ENCODE results near the gene TNS1. TPM values are rescaled to one million over a fixed set of nuclear protein-coding genes. Genes with fewer than 3 reads are reported as not detected.

The TNS1 gene
- total and polyA plus RNA-seq, 8 donors, result 139 to 327 (median 159) TPM

DNA sequence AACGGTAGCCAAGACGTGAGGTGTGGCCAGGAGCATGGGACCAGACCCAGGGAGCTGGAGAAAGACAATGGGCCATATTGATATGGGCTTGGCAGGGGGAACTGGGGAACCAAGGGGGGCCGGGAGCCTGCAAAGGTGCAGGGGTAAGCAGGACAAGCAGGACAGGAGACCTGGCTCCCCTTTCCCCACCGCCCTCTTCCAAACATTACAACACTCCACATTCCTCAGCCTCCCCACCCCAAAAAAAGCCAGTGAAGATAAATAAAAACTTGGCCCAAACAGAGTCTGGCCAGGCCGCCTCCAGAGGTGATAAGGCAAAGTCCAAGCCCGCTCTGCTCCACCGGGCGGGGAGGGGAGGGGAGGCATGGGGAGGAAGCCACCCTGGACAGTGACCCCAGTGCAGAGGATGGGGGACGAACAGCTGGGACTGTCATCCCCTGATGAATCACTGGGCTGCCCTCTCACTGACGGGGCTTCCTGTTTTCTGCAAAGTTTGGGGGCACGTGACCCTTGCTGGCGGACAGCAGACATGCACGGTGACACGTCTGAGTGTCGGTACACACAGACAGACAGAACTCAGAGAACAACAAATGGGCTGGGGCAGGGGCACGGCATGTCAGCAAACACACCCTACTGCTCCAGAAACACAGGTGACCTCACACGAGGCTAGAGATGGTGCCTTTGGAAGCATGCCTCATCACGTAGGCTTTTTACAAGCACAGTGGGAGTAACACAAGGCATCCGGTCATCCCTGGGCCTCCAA, 100.2 kb downstream of the TNS1 start:
- H3K27ac ChIP-seq, result peak overlapping the region; percentile 81 to 92
- ATAC-seq (peak; percentile 34), DNase-seq (peak; percentile 74 to 93 (median 88))
- H3K9me3 ChIP-seq, result no peaks in the 10 kb centered on the region
- H3K4me3 ChIP-seq, result peak overlapping the region in 1 of 2 donors; percentile 18
- peaks cover 75 to 99% of the 10 kb centered on the region in 2 donors for H3K4me1 ChIP-seq
- TF ChIP-seq CTCF (IDR thresholded peaks at IDR 0.05), result no peak
- intact Hi-C loops (cut with DNase I), result no loop called here
- H3K27me3 ChIP-seq, result no peaks in the 10 kb centered on the region
- H3K36me3 ChIP-seq, result peaks cover 0 to 6% of the 10 kb centered on the region in 2 donors

GRCh38 chr2:217901835-217902378, 100.9 kb downstream of the TNS1 start:
- ATAC-seq (peak; percentile 3), DNase-seq (peak in 3 of 4 donors; percentile 35 to 88 (median 80))
- Histone ChIP-seq H3K4me3 (peak overlapping the region in 1 of 2 donors; percentile 18), H3K36me3 (peaks cover 0 to 13% of the 10 kb centered on the region in 2 donors), H3K27ac (peak overlapping the region; percentile 81 to 92), H3K4me1 (peaks cover 75 to 95% of the 10 kb centered on the region in 2 donors), H3K27me3 (no peaks in the 10 kb centered on the region), H3K9me3 (no peaks in the 10 kb centered on the region)
- intact Hi-C loops (cut with DNase I), result no loop called here
- TF ChIP-seq CTCF (IDR thresholded peaks at IDR 0.05), result no peak

GRCh38 chr2:217901400-217901799, 101.4 kb downstream of the TNS1 start:
- intact Hi-C loops (cut with DNase I), result no loop called here
- Histone ChIP-seq H3K4me1 (peaks cover 75 to 90% of the 10 kb centered on the region in 2 donors), H3K4me3 (peak overlapping the region in 1 of 2 donors; percentile 18), H3K27ac (peak overlapping the region; percentile 81 to 92), H3K9me3 (no peaks in the 10 kb centered on the region), H3K27me3 (no peaks in the 10 kb centered on the region), H3K36me3 (peaks cover 0 to 18% of the 10 kb centered on the region in 2 donors)
- TF ChIP-seq CTCF (IDR thresholded peaks at IDR 0.05), result no peak
- ATAC-seq (no peak), DNase-seq (no peak)

DNA sequence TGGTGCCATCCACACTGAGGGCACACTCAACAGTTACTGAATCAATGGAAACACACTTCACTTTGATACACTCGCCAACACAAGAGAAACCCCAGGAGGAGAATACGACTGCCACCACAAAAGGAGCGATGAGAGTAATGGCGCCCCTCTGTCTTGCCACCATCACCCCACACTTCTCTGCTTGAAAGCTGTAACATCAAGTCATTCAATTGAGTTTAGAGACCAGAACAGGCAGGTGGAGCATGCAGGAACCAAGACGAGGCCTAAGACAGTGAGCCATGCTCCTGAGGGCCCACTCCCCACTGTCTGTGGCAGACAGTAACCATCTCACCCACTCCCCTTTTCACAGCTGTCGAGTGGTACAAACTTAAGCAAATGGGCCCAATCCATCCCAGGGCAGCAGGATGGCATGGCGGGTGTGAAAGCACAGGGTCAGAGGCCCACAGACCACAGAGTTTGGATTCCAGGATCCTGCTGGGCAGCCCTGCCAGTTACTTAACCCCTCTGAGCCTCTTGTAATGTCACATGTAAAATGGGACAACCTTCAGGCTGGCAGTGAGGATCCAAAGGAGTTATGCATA, 101.9 kb downstream of the TNS1 start:
- peak overlapping the region in 1 of 2 donors; percentile 18 for H3K4me3 ChIP-seq
- no peaks in the 10 kb centered on the region for H3K27me3 ChIP-seq
- intact Hi-C loops (cut with DNase I), result no loop called here
- DNase-seq (no peak), ATAC-seq (no peak)
- no peaks in the 10 kb centered on the region for H3K9me3 ChIP-seq
- peaks cover 0 to 23% of the 10 kb centered on the region in 2 donors for H3K36me3 ChIP-seq
- H3K27ac ChIP-seq, result peak overlapping the region; percentile 81 to 92
- H3K4me1 ChIP-seq, result peaks cover 74 to 85% of the 10 kb centered on the region in 2 donors
- no peak for TF ChIP-seq CTCF (IDR thresholded peaks at IDR 0.05)
